HepG2 (cell line): ENCODE data around the gene KRTAP10-2.

Experiments used
- TF ChIP-seq, protein P1 (sequence below): sonication (generic); formaldehyde crosslinking; IDR thresholded peaks from 2 replicates; pipeline ENCODE4 v1.5.0; 2020; ENCODE audit warnings: mild to moderate bottlenecking, missing genetic modification reagents, moderate library complexity
- TF ChIP-seq, protein P2 (sequence below): sonication (generic); formaldehyde crosslinking; IDR thresholded peaks from 2 replicates; pipeline ENCODE4 v1.8.1; 2023; ENCODE audit warnings: missing genetic modification reagents, inconsistent platforms, borderline replicate concordance

DNA sequence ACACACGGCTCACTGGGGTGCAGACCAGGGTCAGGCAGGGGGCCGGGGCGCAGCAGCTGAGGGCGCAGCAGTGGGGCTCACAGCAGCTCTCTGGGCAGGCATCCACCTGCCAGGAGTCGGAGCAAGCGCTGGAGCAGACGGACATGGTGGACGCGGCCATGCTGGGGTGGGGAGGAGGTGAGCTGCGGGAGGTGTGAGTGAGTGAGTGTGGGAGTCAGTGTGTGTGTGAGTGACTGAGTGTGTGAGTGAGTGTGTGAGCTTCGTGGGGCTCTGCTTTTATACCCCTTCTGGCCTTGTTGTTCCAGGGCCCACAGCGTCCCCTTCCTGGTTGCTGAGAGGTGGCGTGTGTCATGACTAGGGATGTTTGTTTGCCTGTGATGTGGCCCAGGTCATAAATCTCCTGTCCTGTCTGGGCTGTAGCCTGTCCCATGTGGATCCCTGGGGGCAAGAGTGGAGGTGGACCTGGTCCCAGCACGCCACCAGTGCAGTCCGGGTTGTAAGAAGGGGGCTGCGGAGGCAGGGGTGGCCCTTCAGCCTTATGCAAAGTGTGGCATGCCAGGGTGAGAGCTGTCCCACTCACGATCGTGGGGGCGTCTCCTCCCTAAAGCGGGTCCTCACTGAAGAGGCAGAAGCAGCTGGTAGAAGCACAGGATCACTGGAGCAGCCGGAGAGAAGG lies 11.2 kb downstream of the KRTAP10-2 start, which contains the start of gene KRTAP10-1:
- TF ChIP-seq, protein P1, sequence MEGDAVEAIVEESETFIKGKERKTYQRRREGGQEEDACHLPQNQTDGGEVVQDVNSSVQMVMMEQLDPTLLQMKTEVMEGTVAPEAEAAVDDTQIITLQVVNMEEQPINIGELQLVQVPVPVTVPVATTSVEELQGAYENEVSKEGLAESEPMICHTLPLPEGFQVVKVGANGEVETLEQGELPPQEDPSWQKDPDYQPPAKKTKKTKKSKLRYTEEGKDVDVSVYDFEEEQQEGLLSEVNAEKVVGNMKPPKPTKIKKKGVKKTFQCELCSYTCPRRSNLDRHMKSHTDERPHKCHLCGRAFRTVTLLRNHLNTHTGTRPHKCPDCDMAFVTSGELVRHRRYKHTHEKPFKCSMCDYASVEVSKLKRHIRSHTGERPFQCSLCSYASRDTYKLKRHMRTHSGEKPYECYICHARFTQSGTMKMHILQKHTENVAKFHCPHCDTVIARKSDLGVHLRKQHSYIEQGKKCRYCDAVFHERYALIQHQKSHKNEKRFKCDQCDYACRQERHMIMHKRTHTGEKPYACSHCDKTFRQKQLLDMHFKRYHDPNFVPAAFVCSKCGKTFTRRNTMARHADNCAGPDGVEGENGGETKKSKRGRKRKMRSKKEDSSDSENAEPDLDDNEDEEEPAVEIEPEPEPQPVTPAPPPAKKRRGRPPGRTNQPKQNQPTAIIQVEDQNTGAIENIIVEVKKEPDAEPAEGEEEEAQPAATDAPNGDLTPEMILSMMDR (CRISPR knock-in tag): no peak
- TF ChIP-seq, protein P2, sequence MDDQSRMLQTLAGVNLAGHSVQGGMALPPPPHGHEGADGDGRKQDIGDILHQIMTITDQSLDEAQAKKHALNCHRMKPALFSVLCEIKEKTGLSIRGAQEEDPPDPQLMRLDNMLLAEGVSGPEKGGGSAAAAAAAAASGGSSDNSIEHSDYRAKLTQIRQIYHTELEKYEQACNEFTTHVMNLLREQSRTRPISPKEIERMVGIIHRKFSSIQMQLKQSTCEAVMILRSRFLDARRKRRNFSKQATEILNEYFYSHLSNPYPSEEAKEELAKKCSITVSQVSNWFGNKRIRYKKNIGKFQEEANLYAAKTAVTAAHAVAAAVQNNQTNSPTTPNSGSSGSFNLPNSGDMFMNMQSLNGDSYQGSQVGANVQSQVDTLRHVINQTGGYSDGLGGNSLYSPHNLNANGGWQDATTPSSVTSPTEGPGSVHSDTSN (CRISPR knock-in tag): no peak
